Measurements from ENCODE around the gene ALDH9A1. TPM values are rescaled to one million over a fixed set of nuclear protein-coding genes. Genes with fewer than 3 reads are reported as not detected.

ALDH9A1 gene
- total and polyA plus RNA-seq, 10 of the 15 experiments (the other 5 are each of a cell fraction or from before 2014, with no cell fraction given), result 25.7 to 106 (median 36.3) TPM

- no peak for TF ChIP-seq ZNF207 (IDR thresholded peaks at IDR 0.05; ENCODE audit: borderline replicate concordance)
- no peak for TF ChIP-seq CREB1 (IDR thresholded peaks at IDR 0.05; ENCODE audit: low read depth)
- peak; percentile 37; the same call in 1 of the 2 replicates for TF ChIP-seq RUNX3 (IDR thresholded peaks at IDR 0.05; ENCODE audit: low read length)
- no peak for TF ChIP-seq EGR1 (IDR thresholded peaks at IDR 0.05; ENCODE audit: borderline replicate concordance in 1 of 2, low read depth in 2 of 2, low read length in 2 of 2)
- TF ChIP-seq, protein P1, sequence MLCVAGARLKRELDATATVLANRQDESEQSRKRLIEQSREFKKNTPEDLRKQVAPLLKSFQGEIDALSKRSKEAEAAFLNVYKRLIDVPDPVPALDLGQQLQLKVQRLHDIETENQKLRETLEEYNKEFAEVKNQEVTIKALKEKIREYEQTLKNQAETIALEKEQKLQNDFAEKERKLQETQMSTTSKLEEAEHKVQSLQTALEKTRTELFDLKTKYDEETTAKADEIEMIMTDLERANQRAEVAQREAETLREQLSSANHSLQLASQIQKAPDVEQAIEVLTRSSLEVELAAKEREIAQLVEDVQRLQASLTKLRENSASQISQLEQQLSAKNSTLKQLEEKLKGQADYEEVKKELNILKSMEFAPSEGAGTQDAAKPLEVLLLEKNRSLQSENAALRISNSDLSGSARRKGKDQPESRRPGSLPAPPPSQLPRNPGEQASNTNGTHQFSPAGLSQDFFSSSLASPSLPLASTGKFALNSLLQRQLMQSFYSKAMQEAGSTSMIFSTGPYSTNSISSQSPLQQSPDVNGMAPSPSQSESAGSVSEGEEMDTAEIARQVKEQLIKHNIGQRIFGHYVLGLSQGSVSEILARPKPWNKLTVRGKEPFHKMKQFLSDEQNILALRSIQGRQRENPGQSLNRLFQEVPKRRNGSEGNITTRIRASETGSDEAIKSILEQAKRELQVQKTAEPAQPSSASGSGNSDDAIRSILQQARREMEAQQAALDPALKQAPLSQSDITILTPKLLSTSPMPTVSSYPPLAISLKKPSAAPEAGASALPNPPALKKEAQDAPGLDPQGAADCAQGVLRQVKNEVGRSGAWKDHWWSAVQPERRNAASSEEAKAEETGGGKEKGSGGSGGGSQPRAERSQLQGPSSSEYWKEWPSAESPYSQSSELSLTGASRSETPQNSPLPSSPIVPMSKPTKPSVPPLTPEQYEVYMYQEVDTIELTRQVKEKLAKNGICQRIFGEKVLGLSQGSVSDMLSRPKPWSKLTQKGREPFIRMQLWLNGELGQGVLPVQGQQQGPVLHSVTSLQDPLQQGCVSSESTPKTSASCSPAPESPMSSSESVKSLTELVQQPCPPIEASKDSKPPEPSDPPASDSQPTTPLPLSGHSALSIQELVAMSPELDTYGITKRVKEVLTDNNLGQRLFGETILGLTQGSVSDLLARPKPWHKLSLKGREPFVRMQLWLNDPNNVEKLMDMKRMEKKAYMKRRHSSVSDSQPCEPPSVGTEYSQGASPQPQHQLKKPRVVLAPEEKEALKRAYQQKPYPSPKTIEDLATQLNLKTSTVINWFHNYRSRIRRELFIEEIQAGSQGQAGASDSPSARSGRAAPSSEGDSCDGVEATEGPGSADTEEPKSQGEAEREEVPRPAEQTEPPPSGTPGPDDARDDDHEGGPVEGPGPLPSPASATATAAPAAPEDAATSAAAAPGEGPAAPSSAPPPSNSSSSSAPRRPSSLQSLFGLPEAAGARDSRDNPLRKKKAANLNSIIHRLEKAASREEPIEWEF (IDR thresholded peaks at IDR 0.05; ENCODE audit: insufficient replicate concordance, low read depth, low read length), result no peak
- TF ChIP-seq, protein P2, sequence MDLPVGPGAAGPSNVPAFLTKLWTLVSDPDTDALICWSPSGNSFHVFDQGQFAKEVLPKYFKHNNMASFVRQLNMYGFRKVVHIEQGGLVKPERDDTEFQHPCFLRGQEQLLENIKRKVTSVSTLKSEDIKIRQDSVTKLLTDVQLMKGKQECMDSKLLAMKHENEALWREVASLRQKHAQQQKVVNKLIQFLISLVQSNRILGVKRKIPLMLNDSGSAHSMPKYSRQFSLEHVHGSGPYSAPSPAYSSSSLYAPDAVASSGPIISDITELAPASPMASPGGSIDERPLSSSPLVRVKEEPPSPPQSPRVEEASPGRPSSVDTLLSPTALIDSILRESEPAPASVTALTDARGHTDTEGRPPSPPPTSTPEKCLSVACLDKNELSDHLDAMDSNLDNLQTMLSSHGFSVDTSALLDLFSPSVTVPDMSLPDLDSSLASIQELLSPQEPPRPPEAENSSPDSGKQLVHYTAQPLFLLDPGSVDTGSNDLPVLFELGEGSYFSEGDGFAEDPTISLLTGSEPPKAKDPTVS (IDR thresholded peaks at IDR 0.05; ENCODE audit: low read depth, low read length), result no peak
- no peak for TF ChIP-seq PAX5 (IDR thresholded peaks at IDR 0.05; ENCODE audit: borderline replicate concordance, low read depth, low read length)
- no peak for TF ChIP-seq SMAD5 (IDR thresholded peaks at IDR 0.05; ENCODE audit: low read depth)
- peak; percentile 42; the same call in 1 of the 2 replicates for TF ChIP-seq ATF2 (IDR thresholded peaks at IDR 0.05; ENCODE audit: low read length)
- no peak for TF ChIP-seq NR2C1 (IDR thresholded peaks at IDR 0.05)
- TF ChIP-seq, protein P3, sequence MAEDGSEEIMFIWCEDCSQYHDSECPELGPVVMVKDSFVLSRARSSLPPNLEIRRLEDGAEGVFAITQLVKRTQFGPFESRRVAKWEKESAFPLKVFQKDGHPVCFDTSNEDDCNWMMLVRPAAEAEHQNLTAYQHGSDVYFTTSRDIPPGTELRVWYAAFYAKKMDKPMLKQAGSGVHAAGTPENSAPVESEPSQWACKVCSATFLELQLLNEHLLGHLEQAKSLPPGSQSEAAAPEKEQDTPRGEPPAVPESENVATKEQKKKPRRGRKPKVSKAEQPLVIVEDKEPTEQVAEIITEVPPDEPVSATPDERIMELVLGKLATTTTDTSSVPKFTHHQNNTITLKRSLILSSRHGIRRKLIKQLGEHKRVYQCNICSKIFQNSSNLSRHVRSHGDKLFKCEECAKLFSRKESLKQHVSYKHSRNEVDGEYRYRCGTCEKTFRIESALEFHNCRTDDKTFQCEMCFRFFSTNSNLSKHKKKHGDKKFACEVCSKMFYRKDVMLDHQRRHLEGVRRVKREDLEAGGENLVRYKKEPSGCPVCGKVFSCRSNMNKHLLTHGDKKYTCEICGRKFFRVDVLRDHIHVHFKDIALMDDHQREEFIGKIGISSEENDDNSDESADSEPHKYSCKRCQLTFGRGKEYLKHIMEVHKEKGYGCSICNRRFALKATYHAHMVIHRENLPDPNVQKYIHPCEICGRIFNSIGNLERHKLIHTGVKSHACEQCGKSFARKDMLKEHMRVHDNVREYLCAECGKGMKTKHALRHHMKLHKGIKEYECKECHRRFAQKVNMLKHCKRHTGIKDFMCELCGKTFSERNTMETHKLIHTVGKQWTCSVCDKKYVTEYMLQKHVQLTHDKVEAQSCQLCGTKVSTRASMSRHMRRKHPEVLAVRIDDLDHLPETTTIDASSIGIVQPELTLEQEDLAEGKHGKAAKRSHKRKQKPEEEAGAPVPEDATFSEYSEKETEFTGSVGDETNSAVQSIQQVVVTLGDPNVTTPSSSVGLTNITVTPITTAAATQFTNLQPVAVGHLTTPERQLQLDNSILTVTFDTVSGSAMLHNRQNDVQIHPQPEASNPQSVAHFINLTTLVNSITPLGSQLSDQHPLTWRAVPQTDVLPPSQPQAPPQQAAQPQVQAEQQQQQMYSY (CRISPR knock-in tag; IDR thresholded peaks at IDR 0.05), result no peak
- no peak for TF ChIP-seq IRF5 (IDR thresholded peaks at IDR 0.05; ENCODE audit: borderline replicate concordance)
- TF ChIP-seq ZNF274 (IDR thresholded peaks at IDR 0.05; ENCODE audit: insufficient read depth, insufficient read length), result no peak
- no peak for TF ChIP-seq KAT2A (conservative IDR thresholded peaks at IDR 0.05; ENCODE audit: control insufficient read depth, low read depth, low read length)
- no peak for TF ChIP-seq CREM (IDR thresholded peaks at IDR 0.05; ENCODE audit: low read depth)
These were observed 12.0 kb downstream of the ALDH9A1 start (continued) for GRCh38 chr1:165686121-165686970.

Data from GM12878 (cell line).